Effector memory CD4-positive, alpha-beta T cell (primary cell): ENCODE results near the gene PAPLN.

ENCODE experiments used
- DNase-seq, 3 donors: peaks; one replicate each; pipeline ENCODE4 v3.0.0-alpha.2; 2020
- H3K27ac ChIP-seq: 2 replicates; pipeline ENCODE4 v1.7.0; 2013; ENCODE audit warnings: mild to moderate bottlenecking, low read length, moderate library complexity; ENCODE audit not compliant: insufficient read depth, poor library complexity, severe bottlenecking
- H3K27me3 ChIP-seq: replicated peaks from 2 replicates; pipeline ENCODE4 v1.7.0; 2013; ENCODE audit warnings: mild to moderate bottlenecking, low read length; ENCODE audit not compliant: insufficient read depth, control insufficient read depth, poor library complexity, severe bottlenecking
- H3K36me3 ChIP-seq: 2 replicates; pipeline ENCODE4 v1.7.0; 2013; ENCODE audit warnings: mild to moderate bottlenecking, low read length, moderate library complexity; ENCODE audit not compliant: control insufficient read depth, insufficient read depth
- H3K4me1 ChIP-seq: 2 replicates; pipeline ENCODE4 v1.7.0; 2013; ENCODE audit warnings: low read length, mild to moderate bottlenecking; ENCODE audit not compliant: control insufficient read depth, insufficient read depth, poor library complexity, severe bottlenecking
- H3K4me3 ChIP-seq: 2 replicates; pipeline ENCODE4 v1.7.0; 2013; ENCODE audit warnings: low read length, low read depth, mild to moderate bottlenecking; ENCODE audit not compliant: insufficient read depth, poor library complexity, severe bottlenecking
- H3K9me3 ChIP-seq: 2 replicates; pipeline ENCODE4 v1.7.0; 2013; ENCODE audit warnings: mild to moderate bottlenecking, low read length, moderate library complexity; ENCODE audit not compliant: control insufficient read depth

PAPLN gene

DNA sequence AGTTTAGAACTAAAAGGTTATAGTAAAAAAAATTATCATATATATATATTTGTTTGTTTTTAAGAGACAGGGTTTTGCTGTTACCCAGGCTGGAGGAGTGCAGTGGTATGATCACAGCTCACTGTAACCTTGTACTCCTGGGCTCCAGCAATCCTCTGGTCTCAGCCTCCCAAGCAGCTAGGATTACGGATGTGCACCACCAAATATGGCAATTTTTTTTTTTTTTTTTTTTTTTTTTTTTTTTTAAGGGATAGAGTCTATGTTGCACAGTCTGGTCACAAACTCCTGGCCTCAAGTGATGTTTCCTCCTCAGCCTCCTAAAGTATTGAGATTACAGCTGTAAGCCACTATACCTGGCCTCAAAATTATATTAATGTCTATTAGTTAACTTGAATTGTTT, 48.7 kb downstream of the PAPLN start:
- no peak overlapping the region for H3K27ac ChIP-seq
- H3K9me3 ChIP-seq, result no peaks in the 10 kb centered on the region
- DNase-seq, result no peak
- H3K36me3 ChIP-seq, result peaks cover 44% of the 10 kb centered on the region
- no peaks in the 10 kb centered on the region for H3K27me3 ChIP-seq
- no peaks in the 10 kb centered on the region for H3K4me1 ChIP-seq
- no peak overlapping the region for H3K4me3 ChIP-seq

DNA sequence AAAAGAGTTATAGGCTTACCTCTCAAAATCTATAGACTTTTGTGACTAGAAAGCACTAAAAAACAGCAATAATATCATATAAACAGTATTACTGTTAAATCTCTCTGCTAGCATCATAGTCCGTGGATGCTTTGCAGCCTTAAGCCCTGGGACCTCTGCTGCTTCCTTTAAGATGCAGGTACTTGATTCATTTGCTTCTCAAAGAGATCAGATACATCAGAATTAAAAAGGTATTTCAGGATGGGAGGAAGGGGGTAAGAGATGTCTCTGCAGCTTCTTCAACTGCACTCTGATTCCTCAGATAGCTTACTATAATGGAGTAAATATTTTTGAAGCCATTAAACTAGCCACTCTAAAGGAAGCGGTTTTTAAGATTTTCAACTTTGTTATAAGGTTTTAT, 49.3 kb downstream of the PAPLN start:
- no peak overlapping the region for H3K4me3 ChIP-seq
- H3K9me3 ChIP-seq, result no peaks in the 10 kb centered on the region
- DNase-seq, result no peak
- H3K4me1 ChIP-seq, result no peaks in the 10 kb centered on the region
- H3K36me3 ChIP-seq, result peaks cover 44% of the 10 kb centered on the region
- no peaks in the 10 kb centered on the region for H3K27me3 ChIP-seq
- no peak overlapping the region for H3K27ac ChIP-seq

DNA sequence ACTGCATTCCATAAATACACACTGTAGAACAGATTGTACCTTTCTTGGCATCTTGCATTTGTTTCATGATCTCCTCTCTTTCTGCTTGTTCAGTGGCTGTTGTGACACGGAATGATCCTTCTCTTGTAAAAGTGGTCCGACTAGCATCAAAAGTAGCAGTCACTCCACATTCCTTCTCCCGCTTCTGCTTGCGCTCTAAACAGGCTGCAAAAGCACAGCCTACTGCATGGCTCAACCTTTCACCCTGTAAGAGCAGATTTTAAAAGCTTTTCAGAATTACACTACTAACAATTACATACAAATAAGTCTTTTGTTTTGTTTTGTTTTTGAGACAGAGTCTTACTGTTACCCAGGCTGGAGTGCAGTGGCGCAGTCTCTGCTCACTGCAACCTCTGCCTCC, 49.8 kb downstream of the PAPLN start:
- Histone ChIP-seq H3K9me3 (no peaks in the 10 kb centered on the region), H3K4me3 (no peak overlapping the region), H3K4me1 (no peaks in the 10 kb centered on the region), H3K27me3 (no peaks in the 10 kb centered on the region), H3K36me3 (peaks cover 42% of the 10 kb centered on the region), H3K27ac (no peak overlapping the region)
- DNase-seq, result no peak

DNA sequence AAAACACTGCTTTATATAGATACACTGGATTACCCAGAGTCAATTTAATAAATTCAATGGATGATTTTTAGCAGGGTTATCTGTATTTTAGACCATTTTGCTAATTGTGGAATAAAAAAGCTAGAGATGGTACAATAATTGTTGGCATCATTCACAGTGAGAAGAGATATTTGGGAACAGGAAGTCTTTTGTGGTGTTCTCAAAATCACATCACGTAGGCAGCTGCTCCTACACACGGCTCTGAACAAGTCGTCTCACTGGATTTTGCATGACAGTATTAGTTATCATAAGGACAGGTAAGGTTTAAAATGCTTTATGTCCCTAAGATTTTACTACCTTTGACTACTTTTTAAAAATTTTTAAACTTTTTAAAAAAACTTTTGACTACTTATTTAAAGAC, 52.0 kb downstream of the PAPLN start:
- Histone ChIP-seq H3K4me1 (no peaks in the 10 kb centered on the region), H3K9me3 (no peaks in the 10 kb centered on the region), H3K27me3 (no peaks in the 10 kb centered on the region), H3K27ac (no peak overlapping the region), H3K36me3 (peaks cover 35% of the 10 kb centered on the region), H3K4me3 (no peak overlapping the region)
- no peak for DNase-seq

DNA sequence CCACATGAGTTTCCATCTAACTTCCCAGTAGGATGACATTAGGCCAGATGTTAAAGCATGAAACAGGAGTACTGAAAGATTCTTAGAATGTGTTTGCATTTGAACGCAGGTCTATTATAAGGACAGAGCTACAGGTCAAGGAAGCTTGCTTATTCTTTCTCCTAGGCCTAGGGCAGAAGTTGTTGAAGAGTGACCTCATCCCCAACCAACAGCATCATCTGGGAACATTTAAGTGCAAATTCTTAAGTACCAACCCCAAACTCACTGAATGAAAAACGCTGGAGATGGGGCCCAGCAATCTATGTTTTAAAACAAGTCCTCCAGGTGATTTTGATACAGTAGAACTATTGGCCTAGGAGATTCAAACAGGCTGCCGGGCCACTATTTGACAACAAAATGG, 52.4 kb downstream of the PAPLN start:
- no peaks in the 10 kb centered on the region for H3K4me1 ChIP-seq
- H3K36me3 ChIP-seq, result peaks cover 32% of the 10 kb centered on the region
- H3K27me3 ChIP-seq, result no peaks in the 10 kb centered on the region
- H3K27ac ChIP-seq, result no peak overlapping the region
- no peak overlapping the region for H3K4me3 ChIP-seq
- DNase-seq, result no peak
- H3K9me3 ChIP-seq, result no peaks in the 10 kb centered on the region

DNA sequence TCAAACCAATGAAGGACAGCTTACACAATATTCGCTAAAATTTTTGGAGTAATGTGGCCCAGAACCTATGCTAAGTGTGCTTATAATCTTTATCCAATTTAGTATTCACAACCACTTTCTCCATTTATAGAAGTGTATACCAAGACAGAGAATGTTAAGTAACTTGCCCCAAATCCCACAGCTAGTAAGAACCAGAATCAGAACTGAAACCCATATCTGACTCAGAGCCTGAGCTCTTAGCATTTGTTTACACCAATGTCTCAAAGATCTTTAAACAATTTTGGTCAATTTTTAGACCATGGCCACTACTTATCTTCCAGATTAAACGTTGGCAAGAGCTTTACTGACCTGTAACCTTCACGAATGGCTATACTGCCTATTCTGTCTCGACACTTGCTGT, 53.0 kb downstream of the PAPLN start:
- no peaks in the 10 kb centered on the region for H3K27me3 ChIP-seq
- H3K4me3 ChIP-seq, result no peak overlapping the region
- H3K27ac ChIP-seq, result no peak overlapping the region
- no peaks in the 10 kb centered on the region for H3K9me3 ChIP-seq
- peaks cover 27% of the 10 kb centered on the region for H3K36me3 ChIP-seq
- no peaks in the 10 kb centered on the region for H3K4me1 ChIP-seq
- no peak for DNase-seq

DNA sequence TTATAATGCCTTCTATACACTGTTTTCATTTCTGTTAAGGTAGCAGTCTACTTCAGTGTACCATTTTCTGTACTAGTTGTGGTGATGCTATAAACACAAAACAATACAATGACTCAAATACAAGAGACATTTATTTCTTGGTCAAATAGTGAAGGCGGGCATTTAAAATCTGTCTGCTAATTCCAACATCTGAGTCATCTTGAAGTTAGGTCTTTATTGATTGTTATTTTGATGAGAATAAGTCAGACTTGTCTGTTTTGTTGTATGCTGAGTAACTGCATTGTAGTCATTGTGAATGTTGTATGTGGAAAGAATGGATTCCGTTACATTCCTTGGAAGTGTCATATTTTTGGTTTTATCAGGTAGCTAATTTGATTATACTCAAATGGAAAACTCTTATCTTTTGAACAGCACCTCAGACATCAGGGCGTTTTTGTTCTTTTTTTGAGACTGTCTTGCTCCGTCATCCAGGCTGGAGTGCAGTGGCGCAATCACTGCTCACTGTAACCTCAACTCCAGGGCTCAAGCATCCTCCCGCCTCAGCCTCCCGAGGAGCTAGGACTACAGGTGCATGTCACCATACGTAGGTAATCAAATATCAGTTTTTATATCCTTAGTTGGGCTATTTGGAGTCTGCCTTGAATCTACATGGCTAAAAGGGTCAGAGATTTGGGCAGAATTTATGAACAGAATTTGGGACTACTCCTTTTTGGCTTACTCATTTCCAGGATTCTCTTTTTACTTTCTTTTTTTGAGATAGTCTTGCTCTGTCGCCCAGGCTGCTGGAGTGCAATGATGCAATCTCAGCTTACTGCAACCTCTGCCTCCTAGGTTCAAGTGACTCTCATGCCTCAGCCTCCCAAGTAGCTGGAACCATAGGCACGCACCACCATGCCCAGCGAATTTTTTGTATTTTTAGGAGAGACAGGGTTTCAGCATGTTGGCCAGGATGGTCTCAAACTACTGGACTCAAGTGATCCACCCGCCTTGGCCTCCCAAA, 56.8 kb downstream of the PAPLN start:
- peaks cover 18% of the 10 kb centered on the region for H3K36me3 ChIP-seq
- H3K4me3 ChIP-seq, result no peak overlapping the region
- no peaks in the 10 kb centered on the region for H3K9me3 ChIP-seq
- no peak overlapping the region for H3K27ac ChIP-seq
- H3K27me3 ChIP-seq, result no peaks in the 10 kb centered on the region
- H3K4me1 ChIP-seq, result no peaks in the 10 kb centered on the region
- no peak for DNase-seq

DNA sequence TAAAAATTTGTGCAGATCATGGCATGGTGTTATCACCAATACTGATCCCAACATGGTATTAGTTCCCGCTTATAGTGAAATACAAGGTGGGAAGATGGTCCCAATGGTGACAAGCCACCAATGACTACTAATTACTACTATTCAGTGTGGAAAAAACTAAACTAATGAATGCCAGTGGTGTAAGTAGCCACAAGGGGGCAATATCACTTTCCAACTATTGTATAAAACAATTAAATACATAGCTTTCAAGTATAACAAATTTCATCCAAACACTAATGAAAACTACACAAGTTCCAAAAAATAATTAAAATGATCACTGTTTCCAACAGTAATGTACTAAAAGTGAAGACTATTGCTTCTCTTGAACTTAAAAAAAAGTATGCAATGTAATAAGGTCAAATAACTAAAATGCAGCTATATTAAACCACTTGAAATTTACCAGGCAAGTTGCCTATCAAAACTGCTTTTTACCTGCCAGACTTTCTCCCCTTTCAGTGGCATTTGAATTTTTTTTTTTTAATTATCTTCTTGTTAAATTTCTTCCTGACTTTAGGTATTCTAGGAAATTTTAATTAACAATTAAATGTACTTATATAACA, 58.0 kb downstream of the PAPLN start:
- DNase-seq, result no peak
- peaks cover 18% of the 10 kb centered on the region for H3K36me3 ChIP-seq

DNA sequence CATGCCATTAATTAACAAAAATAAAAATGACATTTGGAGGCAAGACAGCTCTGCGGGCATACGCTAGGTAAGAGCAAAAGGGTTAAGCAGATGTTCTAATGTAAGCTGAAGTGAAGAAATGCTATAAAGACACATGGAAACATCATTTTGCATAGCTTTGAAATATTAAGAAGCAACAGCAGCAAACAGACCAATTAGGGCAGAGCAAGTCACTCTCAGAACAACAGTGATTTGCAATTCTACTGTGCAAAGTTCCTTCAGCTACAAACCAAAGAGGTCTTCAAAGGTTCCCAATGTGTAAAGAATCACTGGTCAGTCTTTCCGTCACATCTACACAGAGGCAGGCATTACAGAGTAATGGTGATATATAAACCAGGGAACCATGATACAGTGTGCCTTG, 68.2 kb downstream of the PAPLN start:
- no peak overlapping the region for H3K4me3 ChIP-seq
- H3K27ac ChIP-seq, result no peak overlapping the region
- H3K9me3 ChIP-seq, result no peaks in the 10 kb centered on the region
- DNase-seq, result no peak
- H3K36me3 ChIP-seq, result no peaks in the 10 kb centered on the region
- H3K4me1 ChIP-seq, result no peaks in the 10 kb centered on the region
- no peaks in the 10 kb centered on the region for H3K27me3 ChIP-seq

More for the DNA sequence above, 58.0 kb downstream of the PAPLN start:
- Histone ChIP-seq H3K4me1 (no peaks in the 10 kb centered on the region), H3K27ac (no peak overlapping the region), H3K27me3 (no peaks in the 10 kb centered on the region), H3K4me3 (no peak overlapping the region), H3K9me3 (no peaks in the 10 kb centered on the region)

DNA sequence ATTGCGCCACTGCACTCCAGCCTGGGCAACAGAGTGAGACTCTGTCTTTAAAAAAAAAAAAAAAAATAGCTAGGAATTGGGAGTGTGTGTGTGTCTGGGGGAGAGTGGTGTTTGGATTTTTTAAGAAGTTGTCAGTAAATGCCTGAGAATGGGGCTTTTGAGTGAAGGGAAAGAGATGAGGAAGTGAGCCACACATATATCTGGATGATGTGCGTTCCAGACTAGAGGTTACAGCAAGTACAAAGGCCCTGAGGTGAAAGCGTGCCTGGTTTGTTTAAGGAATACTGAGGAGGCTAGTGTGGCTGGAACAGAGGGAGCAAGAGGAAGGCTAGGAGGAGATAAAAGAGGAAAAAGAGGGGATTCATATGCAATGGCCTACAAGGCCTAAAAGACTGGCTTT, 70.0 kb downstream of the PAPLN start:
- Histone ChIP-seq H3K4me3 (no peak overlapping the region), H3K27ac (no peak overlapping the region), H3K4me1 (no peaks in the 10 kb centered on the region), H3K36me3 (no peaks in the 10 kb centered on the region), H3K27me3 (no peaks in the 10 kb centered on the region), H3K9me3 (no peaks in the 10 kb centered on the region)
- no peak for DNase-seq
